ENCODE data around the gene PEX7.

PEX7 gene

GRCh38 chr6:136923954-136924673 lies 101.7 kb downstream of the PEX7 start:
- DNase-seq (ENCODE audit: low read depth, low spot score), result no peak
- in situ Hi-C loops (cut with HindIII; ENCODE audit: low sequenced_read_pairs), result no loop called here
- no peak for TF ChIP-seq CTCF (IDR thresholded peaks at IDR 0.05; ENCODE audit: low read depth, low read length)
- no peak overlapping the region for H3K4me3 ChIP-seq (ENCODE audit: low read depth, low read length)

GRCh38 chr6:136926383-136926782 lies 104.0 kb downstream of the PEX7 start:
- H3K4me3 ChIP-seq (ENCODE audit: low read depth, low read length), result no peak overlapping the region

GRCh38 chr6:136927292-136927691 lies 104.9 kb downstream of the PEX7 start:
- no peak overlapping the region for H3K4me3 ChIP-seq (ENCODE audit: low read depth, low read length)
- in situ Hi-C loops (cut with HindIII; ENCODE audit: low sequenced_read_pairs), result no loop called here
- no peak for DNase-seq (ENCODE audit: low read depth, low spot score)
- TF ChIP-seq CTCF (IDR thresholded peaks at IDR 0.05; ENCODE audit: low read depth, low read length), result peak; percentile 40

More at GRCh38 chr6:136926383-136926782, 104.0 kb downstream of the PEX7 start:
- TF ChIP-seq CTCF (IDR thresholded peaks at IDR 0.05; ENCODE audit: low read depth, low read length), result no peak
- in situ Hi-C loops (cut with HindIII; ENCODE audit: low sequenced_read_pairs), result no loop called here
- no peak for DNase-seq (ENCODE audit: low read depth, low spot score)

- no peak for TF ChIP-seq CTCF (IDR thresholded peaks at IDR 0.05; ENCODE audit: low read depth, low read length)
- no peak overlapping the region for H3K4me3 ChIP-seq (ENCODE audit: low read depth, low read length)
- in situ Hi-C loops (cut with HindIII; ENCODE audit: low sequenced_read_pairs), result no loop called here
- DNase-seq (ENCODE audit: low read depth, low spot score), result no peak
These were observed 108.1 kb downstream of the PEX7 start for GRCh38 chr6:136930528-136930927.

GRCh38 chr6:136932599-136932998 lies 110.2 kb downstream of the PEX7 start:
- no peak for TF ChIP-seq CTCF (IDR thresholded peaks at IDR 0.05; ENCODE audit: low read depth, low read length)
- no peak overlapping the region for H3K4me3 ChIP-seq (ENCODE audit: low read depth, low read length)
- DNase-seq (ENCODE audit: low read depth, low spot score), result no peak
- in situ Hi-C loops (cut with HindIII; ENCODE audit: low sequenced_read_pairs), result no loop called here

GRCh38 chr6:136945072-136945471 lies 122.7 kb downstream of the PEX7 start:
- no peak for TF ChIP-seq CTCF (IDR thresholded peaks at IDR 0.05; ENCODE audit: low read depth, low read length)
- DNase-seq (ENCODE audit: low read depth, low spot score), result no peak
- in situ Hi-C loops (cut with HindIII; ENCODE audit: low sequenced_read_pairs), result no loop called here
- no peak overlapping the region for H3K4me3 ChIP-seq (ENCODE audit: low read depth, low read length)
